ENCODE data around the gene EIF3L.

Gene EIF3L

DNA sequence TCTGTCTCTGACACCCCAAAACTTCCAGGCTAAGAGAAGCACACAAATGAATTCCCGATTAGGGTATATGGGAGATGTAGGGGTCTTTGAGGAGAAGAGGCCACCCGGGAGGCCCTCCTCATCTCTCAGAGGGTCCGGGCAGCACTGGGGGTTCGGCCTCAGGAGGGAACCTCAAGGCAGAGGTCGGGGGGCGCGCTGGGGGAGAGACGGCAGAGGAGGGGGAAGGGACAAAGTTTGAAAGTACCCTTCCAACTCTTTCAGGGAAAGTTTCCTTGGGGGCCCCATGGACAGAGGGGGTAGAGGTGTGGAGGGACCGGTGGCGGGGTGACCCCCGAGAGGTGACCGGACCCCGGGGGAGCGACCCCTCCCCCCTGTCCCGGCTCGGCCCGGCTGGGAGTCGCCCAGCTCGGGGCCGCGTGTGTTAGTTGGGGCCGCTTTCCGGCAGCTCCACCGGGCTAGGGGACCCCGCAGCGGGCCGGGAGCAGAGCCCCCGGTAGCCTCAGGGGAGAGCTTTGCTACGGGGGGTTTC lies 44.8 kb upstream of the EIF3L start:
- ChIA-PET CTCF (interaction anchor here (2.1 kb wide), 1 partner anchor 14 kb away, joined by 12 read pairs; no protein-coding TSS in a partner anchor), POLR2A (no interaction called here)
- no peak for DNase-seq (ENCODE audit: extremely low spot score)
- TF ChIP-seq, protein P1, sequence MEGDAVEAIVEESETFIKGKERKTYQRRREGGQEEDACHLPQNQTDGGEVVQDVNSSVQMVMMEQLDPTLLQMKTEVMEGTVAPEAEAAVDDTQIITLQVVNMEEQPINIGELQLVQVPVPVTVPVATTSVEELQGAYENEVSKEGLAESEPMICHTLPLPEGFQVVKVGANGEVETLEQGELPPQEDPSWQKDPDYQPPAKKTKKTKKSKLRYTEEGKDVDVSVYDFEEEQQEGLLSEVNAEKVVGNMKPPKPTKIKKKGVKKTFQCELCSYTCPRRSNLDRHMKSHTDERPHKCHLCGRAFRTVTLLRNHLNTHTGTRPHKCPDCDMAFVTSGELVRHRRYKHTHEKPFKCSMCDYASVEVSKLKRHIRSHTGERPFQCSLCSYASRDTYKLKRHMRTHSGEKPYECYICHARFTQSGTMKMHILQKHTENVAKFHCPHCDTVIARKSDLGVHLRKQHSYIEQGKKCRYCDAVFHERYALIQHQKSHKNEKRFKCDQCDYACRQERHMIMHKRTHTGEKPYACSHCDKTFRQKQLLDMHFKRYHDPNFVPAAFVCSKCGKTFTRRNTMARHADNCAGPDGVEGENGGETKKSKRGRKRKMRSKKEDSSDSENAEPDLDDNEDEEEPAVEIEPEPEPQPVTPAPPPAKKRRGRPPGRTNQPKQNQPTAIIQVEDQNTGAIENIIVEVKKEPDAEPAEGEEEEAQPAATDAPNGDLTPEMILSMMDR (IDR thresholded peaks at IDR 0.05; ENCODE audit: control extremely low read depth, extremely low read depth, low read depth, missing control alignments): no peak

DNA sequence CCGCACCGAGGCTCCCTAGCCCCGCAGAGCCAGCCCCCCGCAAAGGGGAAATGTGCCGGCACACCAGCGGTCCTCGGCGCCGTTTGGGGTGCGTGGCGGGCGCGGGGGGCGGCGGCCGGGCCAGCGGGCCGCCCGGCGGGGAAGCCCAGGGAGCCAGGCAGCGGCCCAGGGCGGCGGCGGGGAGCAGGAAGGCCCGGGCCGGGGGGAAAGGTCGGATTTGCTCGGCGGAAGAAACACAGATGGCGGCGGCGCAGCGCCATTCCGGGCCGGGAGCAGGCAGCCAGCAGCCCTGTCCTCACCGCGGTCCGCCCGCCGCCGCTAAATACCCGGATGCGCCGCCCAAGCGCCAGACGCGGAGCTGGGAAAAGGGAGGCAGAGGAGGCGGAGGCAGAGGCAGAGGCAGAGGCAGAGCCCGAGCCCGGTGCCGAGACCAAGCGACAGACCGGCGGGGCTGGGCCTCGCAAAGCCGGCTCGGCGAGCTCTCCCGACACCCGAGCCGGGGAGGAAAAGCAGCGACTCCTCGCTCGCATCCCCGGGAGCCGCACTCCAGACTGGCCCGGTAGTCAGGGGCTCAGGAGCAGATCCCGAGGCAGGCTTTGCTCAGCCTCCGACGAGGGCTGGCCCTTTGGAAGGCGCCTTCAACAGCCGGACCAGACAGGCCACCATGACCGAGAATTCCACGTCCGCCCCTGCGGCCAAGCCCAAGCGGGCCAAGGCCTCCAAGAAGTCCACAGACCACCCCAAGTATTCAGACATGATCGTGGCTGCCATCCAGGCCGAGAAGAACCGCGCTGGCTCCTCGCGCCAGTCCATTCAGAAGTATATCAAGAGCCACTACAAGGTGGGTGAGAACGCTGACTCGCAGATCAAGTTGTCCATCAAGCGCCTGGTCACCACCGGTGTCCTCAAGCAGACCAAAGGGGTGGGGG lies 44.1 kb upstream of the EIF3L start:
- ChIA-PET POLR2A (no interaction called here), CTCF (interaction anchor here (2.1 kb wide), 1 partner anchor 13 kb away, joined by 12 read pairs; no protein-coding TSS in a partner anchor)
- peak; percentile 57 for DNase-seq (ENCODE audit: extremely low spot score)
- TF ChIP-seq, protein P1 (IDR thresholded peaks at IDR 0.05; ENCODE audit: control extremely low read depth, extremely low read depth, low read depth, missing control alignments): no peak

DNA sequence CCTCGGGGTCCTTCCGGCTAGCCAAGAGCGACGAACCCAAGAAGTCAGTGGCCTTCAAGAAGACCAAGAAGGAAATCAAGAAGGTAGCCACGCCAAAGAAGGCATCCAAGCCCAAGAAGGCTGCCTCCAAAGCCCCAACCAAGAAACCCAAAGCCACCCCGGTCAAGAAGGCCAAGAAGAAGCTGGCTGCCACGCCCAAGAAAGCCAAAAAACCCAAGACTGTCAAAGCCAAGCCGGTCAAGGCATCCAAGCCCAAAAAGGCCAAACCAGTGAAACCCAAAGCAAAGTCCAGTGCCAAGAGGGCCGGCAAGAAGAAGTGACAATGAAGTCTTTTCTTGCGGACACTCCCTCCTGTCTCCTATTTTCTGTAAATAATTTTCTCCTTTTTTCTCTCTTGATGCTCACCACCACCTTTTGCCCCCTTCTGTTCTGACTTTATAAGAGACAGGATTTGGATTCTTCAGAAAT lies 43.4 kb upstream of the EIF3L start:
- ChIA-PET POLR2A (no interaction called here), CTCF (interaction anchor here (2.1 kb wide), 1 partner anchor 12 kb away, joined by 12 read pairs; no protein-coding TSS in a partner anchor)
- DNase-seq (ENCODE audit: extremely low spot score): no peak
- TF ChIP-seq, protein P1 (IDR thresholded peaks at IDR 0.05; ENCODE audit: control extremely low read depth, extremely low read depth, low read depth, missing control alignments): no peak

DNA sequence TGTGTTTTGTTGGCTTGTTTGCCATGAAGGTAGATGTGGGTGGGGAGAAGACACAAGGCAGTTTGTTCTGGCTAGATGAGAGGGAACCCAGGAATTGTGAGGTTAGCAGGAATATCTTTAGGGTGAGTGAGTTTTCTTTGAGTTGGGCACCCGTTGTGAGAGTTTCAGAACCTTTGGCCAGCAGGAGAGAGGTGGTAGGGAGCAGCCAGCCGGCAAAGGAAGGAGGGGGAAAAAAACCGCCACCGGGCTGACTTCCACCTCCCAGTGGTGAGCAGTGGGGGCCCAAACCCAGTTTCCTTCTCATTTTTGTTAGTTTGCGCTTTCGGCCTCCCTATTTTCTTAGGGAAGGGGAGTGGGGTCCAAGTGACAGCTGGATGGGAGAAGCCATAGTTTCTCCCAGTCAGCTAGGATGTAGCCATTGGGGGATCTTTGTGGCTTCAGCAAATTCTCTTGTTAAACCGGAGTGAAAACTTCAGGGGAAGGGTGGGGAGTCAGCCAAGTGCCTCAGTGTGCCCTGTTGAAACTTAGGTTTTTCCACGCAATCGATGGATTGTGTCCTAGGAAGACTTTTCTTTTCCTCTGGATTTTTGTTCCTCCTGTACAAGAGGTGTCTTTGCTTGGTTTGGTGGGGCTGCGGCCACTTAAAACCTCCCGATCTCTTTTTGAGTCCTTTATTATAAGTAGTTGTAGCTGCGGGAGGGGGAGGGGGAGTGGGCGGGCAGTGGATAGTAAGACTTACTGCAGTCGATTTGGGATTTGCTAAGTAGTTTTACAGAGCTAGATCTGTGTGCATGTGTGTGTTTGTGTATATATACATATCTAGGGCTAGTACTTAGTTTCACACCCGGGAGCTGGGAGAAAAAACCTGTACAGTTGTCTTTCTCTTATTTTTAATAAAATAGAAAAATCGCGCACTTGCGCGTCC lies 42.5 kb upstream of the EIF3L start:
- TF ChIP-seq, protein P1 (IDR thresholded peaks at IDR 0.05; ENCODE audit: control extremely low read depth, extremely low read depth, low read depth, missing control alignments): no peak
- CTCF ChIA-PET: interaction anchor here (1.0 to 4.3 kb wide), 6 partner anchors 11 to 164 kb away, joined by 3 to 49 read pairs (median 6); partner anchors contain the start of genes C22orf23 and POLR2F
- no peak for DNase-seq (ENCODE audit: extremely low spot score)
- POLR2A ChIA-PET: interaction anchor here (1.3 kb wide), 1 partner anchor 12 kb away, joined by 4 read pairs; no protein-coding TSS in a partner anchor

DNA sequence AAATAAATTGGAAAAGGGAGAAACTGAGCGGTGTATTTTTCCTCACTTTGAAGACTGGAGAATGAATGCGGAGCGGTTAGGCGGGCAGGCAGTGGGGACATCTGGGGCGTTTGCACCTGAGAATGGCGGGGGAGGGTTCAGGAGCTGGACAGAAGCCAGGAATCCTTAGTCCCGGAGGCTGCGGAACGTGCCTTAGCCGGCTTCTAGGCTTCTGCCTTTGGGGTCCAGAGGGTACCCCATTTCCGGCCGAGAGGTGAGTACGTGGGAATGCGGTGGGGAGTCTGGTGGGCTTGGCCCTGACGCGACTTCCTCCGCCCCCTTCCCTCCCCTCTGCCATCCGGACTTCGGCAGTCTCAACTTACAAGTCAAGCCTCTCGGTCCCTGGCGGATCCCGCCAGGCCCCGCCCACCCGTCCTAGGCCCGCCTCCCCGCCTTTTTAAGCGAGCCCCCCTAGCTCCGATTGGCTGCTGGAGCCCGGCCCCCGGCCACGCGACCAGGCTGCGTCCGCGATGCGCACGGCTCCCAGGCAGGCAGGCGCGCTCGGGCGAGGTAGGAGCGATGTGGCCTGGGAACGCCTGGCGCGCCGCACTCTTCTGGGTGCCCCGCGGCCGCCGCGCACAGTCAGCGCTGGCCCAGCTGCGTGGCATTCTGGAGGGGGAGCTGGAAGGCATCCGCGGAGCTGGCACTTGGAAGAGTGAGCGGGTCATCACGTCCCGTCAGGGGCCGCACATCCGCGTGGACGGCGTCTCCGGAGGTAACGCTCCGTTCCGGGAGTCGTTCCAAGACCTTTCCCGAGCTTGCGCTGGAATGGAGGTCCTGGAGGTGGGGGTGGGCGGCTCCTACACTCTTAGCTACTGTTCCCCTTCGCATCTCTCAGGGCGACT lies 41.6 kb upstream of the EIF3L start, which contains the start of gene GCAT:
TSS of gene GCAT (plus strand) at position 525 of the 884 bp plus-strand sequence. CDS start at position 559, 34 bp downstream.
- ChIA-PET POLR2A (interaction anchor here (0.6 to 1.3 kb wide), 6 partner anchors 11 to 167 kb away, joined by 3 to 8 read pairs (median 4); partner anchors contain the start of genes ANKRD54, MICALL1 and PDXP), CTCF (interaction anchor here (1.0 to 4.3 kb wide), 7 partner anchors 10 to 165 kb away, joined by 3 to 49 read pairs (median 5); partner anchors contain the start of genes C22orf23, MICALL1 and POLR2F)
- TF ChIP-seq, protein P1 (IDR thresholded peaks at IDR 0.05; ENCODE audit: control extremely low read depth, extremely low read depth, low read depth, missing control alignments): no peak
- peak; percentile 99 for DNase-seq (ENCODE audit: extremely low spot score)

Measured in GM10248 (cell line).